ENCODE measurements around the gene BEX2. TPM values are rescaled to one million over a fixed set of nuclear protein-coding genes. Genes with fewer than 3 reads are reported as not detected.
A peak's percentile ranks its signal among the peaks of the same experiment; 100 is the strongest.
"Not testable (repeated sequence)": the region's sequence is repeated elsewhere in the genome, so short reads cannot be mapped to it uniquely, and the experiment has no call there.

Gene BEX2
- polyA plus RNA-seq (ENCODE audit: insufficient read length in 4 of 4): 10 to 100 TPM; 69.1 to 87.0 (median 84.8) TPM

DNA sequence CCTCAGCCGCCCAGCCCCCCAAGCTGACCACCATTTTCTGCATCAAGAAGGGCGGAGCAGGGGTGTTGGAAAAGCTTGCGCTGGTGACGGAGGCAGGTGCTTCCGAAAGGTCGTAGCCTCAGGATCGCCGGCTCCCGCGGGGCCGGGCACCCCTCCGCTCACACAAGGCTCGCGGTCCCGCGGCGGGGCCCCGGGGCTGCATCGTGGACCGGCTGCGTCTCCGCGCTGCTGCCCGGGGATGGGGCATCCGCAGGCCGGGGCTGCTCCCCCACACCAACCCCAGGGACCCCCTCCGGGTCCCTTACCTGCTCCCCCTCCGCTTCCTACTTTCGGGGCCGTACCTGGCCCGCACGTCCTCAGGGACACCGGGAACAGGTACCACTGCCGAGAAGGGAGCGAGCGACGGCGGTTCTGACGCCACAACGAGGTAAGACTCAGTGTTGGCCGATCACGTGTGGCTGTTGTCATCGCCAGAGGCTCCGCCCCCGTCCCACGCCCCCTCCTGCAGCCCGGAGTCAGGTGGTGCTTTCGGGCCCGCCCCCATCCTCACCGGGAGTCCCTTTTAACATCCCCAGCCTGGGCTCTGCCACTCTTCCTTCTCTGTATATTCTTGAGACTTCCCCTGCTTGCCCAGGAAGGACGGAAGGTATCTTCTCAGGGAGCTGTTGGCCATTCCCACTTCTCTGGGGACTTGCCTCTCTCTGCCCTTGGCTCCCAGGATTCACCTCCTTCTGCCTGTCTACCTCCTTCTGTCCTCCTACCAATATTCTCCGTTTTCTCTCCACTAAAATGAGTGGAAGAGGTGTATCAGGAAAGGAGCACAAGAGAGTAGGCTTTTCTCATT lies at the start of gene BEX2:
Gene BEX2, minus strand, starts transcription at position 436 of the 844 bp plus-strand sequence. CDS start 1,014 bp downstream, outside the sequence.
- DNase-seq (ENCODE audit: low read depth in 4 of 4, low spot score in 3 of 4): peak in 3 of 4 donors; percentile 42 to 48 (median 45)

DNA sequence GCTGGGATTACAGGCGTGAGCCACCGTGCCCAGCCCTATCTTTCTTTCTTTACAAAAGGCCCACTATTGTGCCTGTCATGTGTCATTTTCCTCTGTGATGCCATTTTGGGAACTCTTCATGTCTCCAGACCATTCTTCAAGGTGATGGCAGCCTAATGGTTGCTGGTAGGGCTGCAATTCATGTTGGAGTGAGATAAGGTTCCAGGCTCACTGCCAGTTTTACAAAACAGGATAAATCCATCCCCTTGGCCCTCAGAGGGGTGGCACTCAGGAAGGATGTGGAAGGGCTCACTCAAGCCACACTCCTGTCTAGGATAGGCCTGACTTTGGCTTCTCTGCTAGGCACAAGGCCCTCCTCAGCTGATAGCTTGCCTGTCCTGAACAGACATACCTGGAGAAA lies 49.3 kb upstream of the BEX2 start:
- DNase-seq (ENCODE audit: low read depth in 4 of 4, low spot score in 3 of 4): no peak

DNA sequence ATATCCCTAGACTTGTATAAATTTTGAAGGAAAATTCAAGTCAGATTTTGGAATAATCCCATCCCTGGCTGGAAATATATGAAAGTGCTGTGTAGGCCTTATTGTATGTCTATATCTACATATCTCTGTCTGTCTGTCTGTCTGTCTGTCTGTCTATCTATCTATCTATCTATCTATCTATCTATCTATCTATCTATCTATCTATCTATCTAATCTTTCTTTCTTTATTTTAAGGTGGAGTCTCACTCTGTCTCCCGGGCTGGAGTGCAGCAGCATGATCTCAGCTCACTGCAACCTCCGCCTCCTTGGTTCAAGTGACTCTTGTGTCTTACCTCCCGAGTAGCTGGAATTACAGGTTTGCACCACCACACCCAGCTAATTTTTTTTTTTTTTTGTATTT lies 48.8 kb upstream of the BEX2 start:
- DNase-seq (ENCODE audit: low read depth in 4 of 4, low spot score in 3 of 4): not testable (repeated sequence)

DNA sequence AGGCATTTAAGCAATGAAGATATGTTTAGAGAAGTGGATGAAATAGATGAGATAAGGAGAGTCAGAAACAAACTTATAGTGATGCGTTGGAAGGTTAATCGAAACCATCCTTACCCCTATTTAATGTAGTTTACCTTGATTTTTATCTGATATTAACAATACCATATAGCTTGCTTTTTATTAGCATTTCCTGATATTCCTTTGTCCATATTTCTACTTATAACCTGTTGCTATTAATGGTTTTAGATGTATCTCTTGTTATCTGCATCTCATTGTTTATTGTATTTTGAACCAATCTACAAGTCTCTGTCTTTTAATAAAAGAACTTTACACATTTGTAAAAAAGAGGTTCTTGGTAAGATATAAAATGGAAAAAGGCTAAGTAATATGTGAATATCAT lies 47.1 kb upstream of the BEX2 start:
- DNase-seq (ENCODE audit: low read depth in 4 of 4, low spot score in 3 of 4): no peak

DNA sequence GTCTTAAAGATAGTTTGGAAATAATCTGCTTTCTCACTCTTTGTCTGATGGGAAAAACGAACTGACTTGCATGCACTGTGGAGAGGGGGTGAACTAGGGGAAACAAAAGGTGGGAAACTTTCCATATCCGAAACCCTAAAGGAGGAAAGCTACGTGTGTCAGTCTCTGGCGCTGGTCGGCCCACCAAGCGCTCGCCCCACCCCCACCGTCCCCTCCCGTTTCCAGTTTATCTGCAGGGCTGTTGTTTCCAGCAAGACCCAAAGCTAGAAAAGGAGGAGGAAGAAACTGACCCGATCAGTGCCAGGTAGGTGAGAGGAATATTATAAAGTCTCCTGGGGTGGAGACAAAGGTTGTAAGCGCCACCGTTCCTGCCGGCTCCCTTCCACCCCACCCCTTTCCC lies 46.1 kb upstream of the BEX2 start:
- DNase-seq (ENCODE audit: low read depth in 4 of 4, low spot score in 3 of 4): no peak

DNA sequence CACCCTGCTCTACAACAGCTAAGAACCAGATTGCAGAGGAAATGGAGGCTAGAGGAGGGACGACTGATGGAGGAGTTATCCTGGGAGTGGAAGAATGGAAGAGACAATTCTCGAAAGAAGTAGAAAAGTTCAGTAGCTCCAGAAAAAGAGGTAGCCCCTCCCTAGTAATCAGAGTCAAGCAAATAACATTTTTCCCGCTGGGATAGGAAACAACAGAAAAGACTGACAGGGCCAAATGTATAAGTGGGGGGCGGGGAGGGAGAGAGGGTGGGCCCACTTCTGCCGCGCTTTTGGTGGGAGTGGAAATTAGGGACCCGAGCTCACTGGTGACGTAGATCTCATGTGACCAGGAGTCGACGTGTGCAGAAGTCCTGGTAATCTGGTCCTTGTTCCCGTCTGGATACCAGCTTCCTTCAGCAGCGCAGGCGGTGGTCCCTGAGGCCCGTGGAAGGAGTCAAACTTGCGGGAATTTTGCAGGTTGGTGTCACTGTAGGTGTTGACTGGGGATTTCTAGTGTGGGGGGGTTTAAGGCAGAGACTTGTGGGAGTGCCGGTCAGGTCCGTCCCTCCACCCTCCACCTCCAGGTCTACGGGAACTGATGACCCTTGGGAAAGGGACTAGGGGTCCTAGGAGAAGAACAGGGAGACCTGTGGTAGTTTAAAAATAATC lies 45.5 kb upstream of the BEX2 start, which contains the start of gene TCEAL9:
Gene TCEAL9, plus strand, starts transcription at position 377 of the 669 bp plus-strand sequence. CDS start 1,179 bp downstream, outside the sequence.
- peak in 3 of 4 donors; percentile 69 to 74 (median 73) for DNase-seq (ENCODE audit: low read depth in 4 of 4, low spot score in 3 of 4)

DNA sequence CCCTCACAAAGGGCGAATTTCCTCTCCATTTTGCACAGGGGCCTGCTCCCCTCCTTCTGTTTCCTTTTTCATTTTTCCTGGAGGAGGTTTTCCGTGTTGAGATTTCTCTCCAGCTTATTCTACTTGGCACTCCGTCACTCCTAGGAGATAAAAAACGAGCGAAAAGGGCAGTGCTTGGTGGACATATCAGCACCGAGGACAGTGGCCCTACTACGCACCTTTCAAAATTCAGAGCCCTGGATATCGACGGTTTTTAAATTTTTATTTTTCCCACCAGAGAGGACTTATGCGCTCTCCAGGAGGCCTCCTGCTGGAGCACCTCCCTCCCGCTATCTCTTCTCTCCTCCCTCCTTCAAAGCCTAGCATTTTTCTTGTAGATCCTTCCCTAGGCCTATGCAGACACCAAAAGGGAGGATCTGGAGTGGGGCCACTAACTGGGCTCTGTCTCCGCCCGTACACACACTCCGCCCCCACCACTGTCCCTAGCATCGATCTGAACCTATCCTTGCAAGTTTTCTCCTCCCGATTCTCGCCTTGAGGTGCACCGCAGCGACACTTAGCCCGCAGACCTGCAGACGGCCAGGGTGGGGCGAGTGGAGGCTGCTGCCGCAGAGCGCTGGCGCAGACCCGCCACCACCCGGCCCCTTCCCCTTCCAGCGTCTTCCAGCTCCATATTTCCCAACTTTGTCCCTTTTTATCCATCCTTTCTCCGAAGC lies 37.0 kb upstream of the BEX2 start:
- no peak for DNase-seq (ENCODE audit: low read depth in 4 of 4, low spot score in 3 of 4)

DNA sequence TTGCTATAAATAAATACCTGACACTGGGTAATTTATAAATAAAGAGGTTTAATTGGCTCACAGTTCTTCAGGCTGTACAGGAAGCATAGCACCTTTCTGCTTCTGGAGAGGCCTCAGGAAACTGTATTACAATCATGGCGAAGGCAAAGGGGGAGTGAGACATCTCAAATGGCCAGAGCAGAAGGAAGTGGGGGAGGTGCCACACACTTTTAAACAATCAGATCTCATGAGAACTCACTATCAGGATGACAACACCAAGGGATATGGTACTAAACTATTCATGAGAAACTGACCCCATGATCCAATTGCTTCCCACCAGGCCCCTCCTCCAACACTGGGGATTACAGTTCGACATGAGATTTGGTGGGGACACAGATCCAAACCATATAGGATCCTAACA lies 33.8 kb upstream of the BEX2 start:
- DNase-seq (ENCODE audit: low read depth in 4 of 4, low spot score in 3 of 4): no peak

DNA sequence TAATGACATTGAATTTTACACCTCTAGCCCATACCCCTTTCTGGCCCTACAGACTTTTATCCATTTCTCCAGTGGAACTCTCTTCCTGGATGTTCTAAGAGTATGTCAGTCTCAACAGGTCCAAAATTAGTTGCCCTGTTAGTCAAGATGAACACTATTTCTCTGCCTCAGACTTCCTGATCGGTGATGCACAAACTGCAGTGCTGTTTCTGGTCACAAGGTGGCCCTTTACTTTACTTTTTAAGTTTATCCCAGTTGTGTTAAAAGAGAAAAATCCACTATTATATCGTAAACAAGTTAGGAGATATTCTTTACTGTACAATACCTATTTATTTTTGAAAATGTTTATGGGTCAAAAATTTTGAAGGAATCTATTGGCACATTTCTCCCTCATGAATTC lies 32.3 kb upstream of the BEX2 start:
- DNase-seq (ENCODE audit: low read depth in 4 of 4, low spot score in 3 of 4): peak in 1 of 4 donors; percentile 26

DNA sequence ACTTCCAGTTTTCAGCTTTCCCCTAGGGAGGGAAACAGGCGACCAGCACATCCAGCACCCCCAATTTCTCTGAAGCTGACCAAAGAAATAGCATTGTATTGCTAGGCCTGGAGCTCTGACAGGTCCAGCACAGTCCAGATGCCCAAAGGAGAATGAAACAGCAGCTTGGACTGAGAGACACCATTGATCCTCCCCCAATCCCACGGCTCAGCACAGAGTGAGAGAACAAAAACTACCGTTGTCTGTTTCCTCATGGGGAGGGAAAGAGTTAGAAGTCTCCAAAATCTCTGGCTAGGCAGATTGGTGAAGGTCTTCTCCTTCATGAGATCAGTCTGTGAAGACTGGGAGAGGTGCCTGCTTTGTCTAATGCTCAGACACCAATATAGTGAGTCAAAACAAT lies 27.9 kb upstream of the BEX2 start:
- DNase-seq (ENCODE audit: low read depth in 4 of 4, low spot score in 3 of 4): no peak

DNA sequence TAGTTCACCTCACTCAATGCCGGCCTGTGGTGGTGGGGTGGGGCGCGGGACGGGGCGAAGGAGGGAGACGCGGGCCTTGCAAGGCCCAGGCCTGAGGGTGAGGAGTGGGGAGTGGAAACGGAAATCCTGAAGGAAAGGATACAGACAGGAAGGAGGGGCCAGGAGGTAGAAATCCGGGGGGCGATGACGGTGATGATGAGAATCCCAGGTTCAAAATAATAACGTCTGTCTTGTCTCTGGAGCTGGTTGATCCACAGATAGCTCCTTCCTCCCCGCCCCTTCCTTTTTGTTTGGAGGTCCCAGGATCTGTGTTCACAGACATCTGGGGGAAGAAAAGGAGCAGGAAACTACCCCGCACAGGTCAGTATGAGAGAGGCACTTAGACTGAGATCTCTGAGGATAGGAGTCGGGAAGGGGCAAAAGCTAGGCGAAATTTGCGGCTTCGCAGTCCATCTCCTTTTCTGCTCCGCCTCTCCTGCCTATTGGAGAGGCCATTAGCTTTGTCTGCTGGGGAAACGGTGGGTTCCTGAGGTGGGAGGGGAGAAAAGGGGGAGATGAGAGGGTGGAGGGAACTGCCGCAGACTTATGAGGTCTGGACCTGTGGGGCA lies 20.0 kb upstream of the BEX2 start:
- DNase-seq (ENCODE audit: low read depth in 4 of 4, low spot score in 3 of 4): no peak

DNA sequence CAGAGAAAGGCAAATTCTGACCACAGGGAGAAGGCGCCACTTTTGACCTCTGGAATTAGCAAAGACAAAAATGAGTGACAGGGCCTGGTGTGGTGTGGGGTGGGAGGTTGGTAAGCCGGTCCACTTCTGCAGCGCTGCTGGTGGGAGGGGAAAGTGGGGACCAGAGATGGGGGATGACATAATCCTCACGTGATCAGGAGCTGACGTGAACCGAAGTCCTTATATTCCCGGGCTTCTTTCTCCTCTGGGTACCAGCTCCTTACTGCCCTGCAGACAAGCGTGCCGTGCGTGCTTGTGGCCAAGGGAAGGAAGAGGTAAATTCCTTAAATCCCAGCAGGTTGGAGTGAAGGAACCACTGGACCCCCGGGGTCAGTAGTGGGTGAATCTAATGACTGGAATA lies 19.2 kb upstream of the BEX2 start, which contains the start of gene TCEAL7:
Gene TCEAL7, plus strand, starts transcription at position 249 of the 400 bp plus-strand sequence. CDS start 1,165 bp downstream, outside the sequence.
- DNase-seq (ENCODE audit: low read depth in 4 of 4, low spot score in 3 of 4): peak in 2 of 4 donors; percentile 43 to 52

DNA sequence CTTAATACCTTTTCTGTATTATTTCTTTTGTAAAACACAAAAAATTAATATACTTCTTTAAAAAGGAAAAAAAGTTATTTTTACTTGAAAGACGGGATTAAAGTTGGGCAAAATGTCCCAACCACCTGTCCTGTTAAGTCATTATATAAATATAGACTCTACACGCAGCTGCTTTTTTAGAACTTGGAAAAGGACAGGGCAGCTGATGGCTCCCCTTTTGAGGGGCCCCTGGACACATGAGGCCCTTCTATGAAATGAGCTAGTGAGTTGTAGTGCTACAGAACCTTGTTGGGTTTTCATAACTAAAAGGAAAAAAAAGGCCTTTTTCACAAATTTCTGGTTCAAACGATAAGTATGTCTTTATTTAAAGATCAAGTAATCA lies 600 bp upstream of the BEX2 start:
- no peak for DNase-seq (ENCODE audit: low read depth in 4 of 4, low spot score in 3 of 4)

DNA sequence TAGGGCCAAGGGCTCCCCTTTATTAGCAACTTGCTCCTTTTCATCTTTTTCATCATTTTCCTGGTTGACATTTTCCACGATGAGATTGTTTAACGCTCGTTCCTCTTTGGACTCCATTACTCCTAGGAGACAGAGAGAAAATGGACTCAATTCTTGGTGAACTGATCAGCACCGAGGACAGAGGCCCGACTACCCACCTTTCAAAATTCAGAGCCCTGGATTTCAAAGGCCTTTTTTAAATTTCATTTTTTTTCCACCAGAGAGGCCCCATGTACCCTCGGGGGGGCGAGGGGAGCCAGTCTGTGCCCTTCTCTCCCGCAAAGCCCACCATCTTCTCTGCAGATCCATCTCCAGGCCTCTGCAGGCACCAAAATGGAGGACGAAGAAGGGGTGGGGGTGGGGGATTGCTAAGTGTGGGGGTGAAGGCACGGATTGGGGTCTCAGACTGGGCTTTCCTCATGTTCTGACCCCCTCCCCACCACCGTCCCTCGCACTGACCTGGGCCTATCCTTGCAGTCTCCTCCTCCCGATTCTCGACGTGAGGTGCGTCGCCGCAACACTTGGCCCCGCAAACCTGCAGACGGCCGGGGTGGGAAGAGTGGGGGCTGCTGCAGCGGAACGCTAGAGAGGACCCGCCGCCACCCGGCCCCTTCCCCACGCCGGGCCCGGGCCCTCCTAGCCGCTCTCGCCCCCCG lies 783 bp downstream of the BEX2 start:
- peak in 1 of 4 donors; percentile 4 for DNase-seq (ENCODE audit: low read depth in 4 of 4, low spot score in 3 of 4)

DNA sequence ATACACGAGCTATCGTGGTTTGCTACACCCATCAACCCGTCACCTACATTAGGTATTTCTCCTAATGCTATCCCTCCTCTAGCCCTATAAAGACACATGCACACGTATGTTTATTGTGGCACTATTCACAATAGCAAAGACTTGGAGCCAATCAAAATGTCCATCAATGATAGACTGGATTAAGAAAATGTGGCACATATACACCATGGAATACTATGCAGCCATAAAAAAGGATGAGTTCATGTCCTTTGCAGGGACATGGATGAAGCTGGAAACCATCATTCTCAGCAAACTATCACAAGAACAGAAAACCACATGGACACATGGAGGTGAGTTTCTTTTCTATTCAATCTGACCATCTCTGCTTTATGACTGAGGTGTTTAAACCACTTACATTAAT lies 5.1 kb downstream of the BEX2 start:
- DNase-seq (ENCODE audit: low read depth in 4 of 4, low spot score in 3 of 4): not testable (repeated sequence)

DNA sequence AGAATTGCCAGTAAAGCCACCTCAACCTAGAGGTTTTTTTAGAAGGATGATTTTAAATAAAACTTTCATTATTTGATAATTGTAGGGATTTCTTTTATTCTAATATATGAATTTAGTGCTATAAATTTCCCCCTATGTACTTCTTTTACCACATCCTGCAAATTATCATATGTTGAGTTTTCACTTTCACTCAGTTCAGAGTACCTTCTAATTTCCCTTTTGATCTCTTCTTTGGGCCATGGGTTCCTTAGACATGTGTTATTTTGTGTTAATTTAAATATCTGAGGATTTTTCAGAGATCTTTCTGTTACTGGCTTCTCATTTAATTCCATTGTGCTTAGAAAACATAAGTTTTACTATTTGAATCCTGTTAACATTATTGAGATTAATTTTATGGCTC lies 6.1 kb downstream of the BEX2 start:
- no peak for DNase-seq (ENCODE audit: low read depth in 4 of 4, low spot score in 3 of 4)

DNA sequence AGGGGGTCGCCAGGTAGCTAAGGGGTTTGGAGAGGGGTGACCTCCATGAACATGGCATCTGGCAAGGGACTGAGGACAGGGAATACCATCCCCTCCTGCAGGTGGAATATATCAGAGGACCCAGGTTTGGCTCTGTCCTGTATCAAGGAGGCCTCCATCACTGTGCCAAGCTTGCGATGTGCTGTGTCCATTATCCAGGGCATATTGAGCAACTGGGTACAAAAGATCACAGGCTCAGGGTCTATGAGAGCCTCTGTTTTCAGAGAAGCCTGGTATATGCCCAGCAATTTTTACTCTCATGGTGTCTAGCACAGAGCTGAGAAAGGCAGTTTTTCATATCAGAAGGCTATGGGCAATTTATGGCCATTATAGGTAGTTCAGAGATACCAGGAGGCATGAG lies 17.7 kb downstream of the BEX2 start:
- DNase-seq (ENCODE audit: low read depth in 4 of 4, low spot score in 3 of 4): no peak

DNA sequence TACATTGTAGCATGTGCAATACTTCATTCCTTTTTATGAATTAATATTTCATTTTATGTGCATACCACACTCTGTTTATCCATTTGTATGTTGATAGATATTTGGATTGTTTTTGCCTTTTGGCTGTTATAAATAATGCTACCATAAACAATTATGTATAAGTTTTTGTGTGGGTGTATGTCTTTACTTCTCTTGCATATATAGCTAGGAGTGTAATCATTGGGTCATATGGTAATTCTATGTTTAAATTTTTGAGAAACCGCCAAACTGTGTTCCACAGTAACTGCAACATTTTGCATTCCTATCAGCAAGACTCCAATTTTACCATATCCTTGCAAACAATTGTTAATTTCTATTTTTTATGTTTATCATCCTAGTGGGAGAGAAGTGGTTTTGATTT lies 31.2 kb downstream of the BEX2 start:
- no peak for DNase-seq (ENCODE audit: low read depth in 4 of 4, low spot score in 3 of 4)

DNA sequence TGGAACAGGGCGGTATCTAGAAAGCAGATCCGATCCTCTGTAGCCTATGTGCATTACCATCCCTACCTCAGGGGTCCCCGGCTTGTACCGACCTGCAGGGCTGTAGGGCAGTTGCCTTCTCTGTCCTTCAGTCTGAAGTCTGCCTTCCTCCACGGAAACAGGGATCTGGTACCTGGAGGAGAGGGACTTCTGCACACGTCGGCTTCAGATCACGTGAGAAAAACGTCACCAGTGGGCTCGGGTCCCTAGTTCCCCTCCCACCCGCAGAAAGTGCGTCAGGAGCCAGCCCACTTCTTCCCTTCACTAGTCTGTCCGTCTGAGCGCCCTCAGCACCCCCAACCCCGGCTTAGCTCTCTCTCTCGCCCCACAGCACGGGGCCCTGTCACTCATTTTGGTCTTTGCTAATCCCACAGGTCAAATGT lies 34.2 kb downstream of the BEX2 start, which contains the start of gene TCEAL5:
Gene TCEAL5, minus strand, starts transcription at position 170 of the 422 bp plus-strand sequence. CDS start 2,187 bp downstream, outside the sequence.
- DNase-seq (ENCODE audit: low read depth in 4 of 4, low spot score in 3 of 4): no peak
